C4-2B (cell line): Measurements from ENCODE around the gene STK32C.
"Not testable (repeated sequence)": the region's sequence is repeated elsewhere in the genome, so short reads cannot be mapped to it uniquely, and the experiment has no call there.

Experiments used
- H3K27ac ChIP-seq: fragments of 450-650 bp; 2 replicates; pipeline ENCODE4 v1.5.1; 2017
- ZFX ChIP-seq: fragments of 450-650 bp; IDR thresholded peaks from 2 replicates; pipeline ENCODE4 v1.6.1; 2017
- TF ChIP-seq, protein P1 (sequence below): fragments of 450-650 bp; conservative IDR thresholded peaks from 2 replicates; pipeline ENCODE4 v1.5.1; 2017; ENCODE audit warnings: mild to moderate bottlenecking

STK32C gene

DNA sequence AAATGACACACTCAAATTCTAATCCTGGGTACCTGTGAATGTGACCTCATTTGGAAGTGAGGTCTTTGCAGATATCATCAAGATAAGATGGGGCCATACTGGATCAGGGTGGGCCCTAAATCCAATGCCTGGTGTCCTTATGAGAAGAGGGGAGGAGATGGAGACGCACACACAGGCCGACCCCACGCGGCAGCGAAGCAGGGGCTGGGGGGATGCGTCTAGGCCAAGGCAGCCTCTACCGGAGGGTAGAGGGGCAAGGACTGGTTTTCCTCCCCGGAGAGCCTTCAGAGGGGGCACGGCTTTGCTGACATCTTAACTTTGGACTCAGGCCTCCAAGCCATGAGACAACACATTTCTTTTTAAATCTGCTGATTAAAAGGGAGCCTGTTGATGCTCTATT lies 87.7 kb downstream of the STK32C start:
- H3K27ac ChIP-seq: no peak overlapping the region
- TF ChIP-seq ZFX: no peak

- no peak overlapping the region for H3K27ac ChIP-seq
- TF ChIP-seq, protein P1, sequence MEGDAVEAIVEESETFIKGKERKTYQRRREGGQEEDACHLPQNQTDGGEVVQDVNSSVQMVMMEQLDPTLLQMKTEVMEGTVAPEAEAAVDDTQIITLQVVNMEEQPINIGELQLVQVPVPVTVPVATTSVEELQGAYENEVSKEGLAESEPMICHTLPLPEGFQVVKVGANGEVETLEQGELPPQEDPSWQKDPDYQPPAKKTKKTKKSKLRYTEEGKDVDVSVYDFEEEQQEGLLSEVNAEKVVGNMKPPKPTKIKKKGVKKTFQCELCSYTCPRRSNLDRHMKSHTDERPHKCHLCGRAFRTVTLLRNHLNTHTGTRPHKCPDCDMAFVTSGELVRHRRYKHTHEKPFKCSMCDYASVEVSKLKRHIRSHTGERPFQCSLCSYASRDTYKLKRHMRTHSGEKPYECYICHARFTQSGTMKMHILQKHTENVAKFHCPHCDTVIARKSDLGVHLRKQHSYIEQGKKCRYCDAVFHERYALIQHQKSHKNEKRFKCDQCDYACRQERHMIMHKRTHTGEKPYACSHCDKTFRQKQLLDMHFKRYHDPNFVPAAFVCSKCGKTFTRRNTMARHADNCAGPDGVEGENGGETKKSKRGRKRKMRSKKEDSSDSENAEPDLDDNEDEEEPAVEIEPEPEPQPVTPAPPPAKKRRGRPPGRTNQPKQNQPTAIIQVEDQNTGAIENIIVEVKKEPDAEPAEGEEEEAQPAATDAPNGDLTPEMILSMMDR: no peak; the same call in 1 of the 2 replicates
Measured at GRCh38 chr10:132219486-132219885, 88.3 kb downstream of the STK32C start.

- H3K27ac ChIP-seq: not testable (repeated sequence)
Measured at GRCh38 chr10:132216441-132216840, 91.3 kb downstream of the STK32C start.

- no peak for TF ChIP-seq ZFX
- TF ChIP-seq, protein P1: no peak
- H3K27ac ChIP-seq: no peak overlapping the region
Measured at GRCh38 chr10:132213917-132214316, 93.8 kb downstream of the STK32C start.

GRCh38 chr10:132212816-132213215 lies 94.9 kb downstream of the STK32C start:
- H3K27ac ChIP-seq: no peak overlapping the region

DNA sequence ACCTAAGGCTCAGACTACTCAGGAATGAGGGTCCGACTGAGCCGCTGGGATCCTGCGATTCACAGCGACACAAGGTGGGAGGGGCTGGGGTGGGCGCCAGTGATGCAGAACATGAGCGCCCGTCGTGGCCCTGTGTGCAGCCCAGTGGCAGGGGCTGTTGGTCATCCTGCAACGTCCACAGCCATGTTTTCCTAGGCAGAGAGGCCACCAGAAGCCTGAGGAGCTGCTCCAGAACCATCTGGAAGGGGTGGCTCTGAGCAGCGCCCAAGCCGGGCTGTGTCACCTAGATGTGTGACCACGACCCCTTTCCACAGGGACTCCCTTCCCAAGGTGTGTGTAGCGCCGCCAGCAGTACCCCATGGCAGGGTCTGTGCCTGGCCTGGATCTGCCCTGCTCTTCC lies 96.5 kb downstream of the STK32C start:
- TF ChIP-seq, protein P1: no peak
- no peak for TF ChIP-seq ZFX
- no peak overlapping the region for H3K27ac ChIP-seq

More at GRCh38 chr10:132212816-132213215, 94.9 kb downstream of the STK32C start:
- TF ChIP-seq, protein P1: no peak
- no peak for TF ChIP-seq ZFX

DNA sequence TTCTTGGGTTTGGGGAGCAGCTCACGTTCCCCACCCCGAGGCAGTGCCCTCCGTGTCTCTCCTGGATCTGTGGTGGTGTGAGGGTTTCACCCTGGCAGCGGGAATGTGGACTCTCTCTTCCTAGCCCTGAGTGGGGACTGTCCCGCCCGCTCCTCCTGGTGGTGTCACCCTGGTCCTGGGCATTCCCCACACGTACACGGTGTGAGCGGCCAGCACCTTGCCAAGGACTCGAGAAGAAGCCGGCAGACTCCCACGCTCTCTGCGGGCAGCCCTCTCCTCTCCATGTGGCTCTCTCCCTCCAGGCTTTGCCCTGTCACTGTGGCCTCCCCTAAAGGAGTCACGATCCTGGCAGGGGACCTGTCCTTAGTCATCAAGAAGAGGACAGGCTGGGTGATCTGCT lies 97.0 kb downstream of the STK32C start:
- no peak overlapping the region for H3K27ac ChIP-seq
- TF ChIP-seq, protein P1: no peak
- TF ChIP-seq ZFX: no peak

DNA sequence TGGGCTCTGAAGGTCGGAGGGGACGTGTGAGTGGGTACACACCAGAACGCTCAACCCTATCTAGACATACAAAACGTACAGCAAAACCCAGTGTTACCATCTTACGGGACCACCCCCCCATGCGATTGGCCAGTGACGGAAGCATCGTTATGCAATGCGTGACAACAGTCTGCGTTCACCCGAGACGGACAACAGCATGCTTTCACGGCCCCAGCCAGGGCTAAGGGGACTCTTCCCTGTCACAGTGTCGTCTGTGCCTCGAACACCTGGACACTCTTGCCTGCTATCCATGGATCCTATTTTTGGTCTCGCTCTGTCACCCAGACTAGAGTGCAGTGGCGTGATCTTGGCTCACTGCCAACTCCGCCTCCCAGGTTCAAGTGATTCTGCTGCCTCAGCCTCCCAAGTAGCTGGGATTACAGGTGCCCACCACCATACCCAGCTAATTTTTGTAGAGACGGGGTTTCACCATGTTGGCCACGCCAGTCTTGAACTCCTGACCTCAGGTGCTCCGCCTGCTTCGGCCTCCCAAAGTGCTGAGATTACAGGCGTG lies 97.7 kb downstream of the STK32C start:
- TF ChIP-seq ZFX: no peak
- TF ChIP-seq, protein P1: no peak

More for the DNA sequence above, 97.7 kb downstream of the STK32C start:
- no peak overlapping the region for H3K27ac ChIP-seq
